HG02840 (cell line): Measurements from ENCODE around the gene DUSP12.
A peak's percentile ranks its signal among the peaks of the same experiment; 100 is the strongest.

ENCODE experiments used
- ATAC-seq: cut with Tn5 transposase; IDR thresholded peaks from one replicate; pipeline ENCODE4 v1.9.1; 2021; ENCODE audit warnings: mild to moderate bottlenecking, moderate library complexity, moderate number of reproducible peaks; ENCODE audit not compliant: unreplicated experiment, low FRiP score

Gene DUSP12

DNA sequence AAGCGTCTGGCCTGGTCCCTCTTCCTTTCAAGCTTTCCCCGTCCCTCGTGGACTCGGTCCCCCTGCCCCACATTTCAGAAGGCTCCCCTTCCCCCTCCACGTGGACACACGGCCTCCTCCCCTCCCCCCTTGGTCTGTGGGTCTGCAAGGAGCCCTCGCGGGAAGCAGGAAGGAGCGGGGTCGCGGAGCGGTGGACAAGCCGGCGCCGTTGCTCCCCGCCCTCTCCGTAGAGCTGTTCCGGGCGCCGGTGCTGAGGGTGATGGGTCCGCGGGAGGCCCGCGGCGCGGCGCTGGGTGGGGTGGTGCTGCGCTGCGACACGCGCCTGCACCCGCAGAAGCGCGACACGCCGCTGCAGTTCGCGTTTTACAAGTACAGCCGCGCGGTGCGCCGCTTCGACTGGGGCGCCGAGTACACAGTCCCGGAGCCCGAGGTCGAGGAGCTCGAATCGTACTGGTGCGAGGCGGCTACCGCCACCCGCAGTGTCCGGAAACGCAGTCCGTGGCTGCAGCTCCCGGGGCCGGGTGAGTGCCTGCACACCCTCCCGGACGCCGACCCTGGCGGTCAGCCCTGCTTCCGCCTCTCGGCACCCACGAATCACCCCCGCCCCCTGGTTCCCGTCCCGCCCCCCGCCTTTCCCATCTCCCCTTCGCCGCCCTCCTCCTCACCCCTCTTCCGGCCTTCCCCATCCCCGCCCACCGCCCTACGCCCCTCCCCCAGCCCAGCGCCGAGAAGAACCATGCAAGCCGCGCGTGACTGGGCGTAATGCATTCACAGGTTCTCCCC is 22.9 kb upstream of the DUSP12 start:
- peak; percentile 45 for ATAC-seq

DNA sequence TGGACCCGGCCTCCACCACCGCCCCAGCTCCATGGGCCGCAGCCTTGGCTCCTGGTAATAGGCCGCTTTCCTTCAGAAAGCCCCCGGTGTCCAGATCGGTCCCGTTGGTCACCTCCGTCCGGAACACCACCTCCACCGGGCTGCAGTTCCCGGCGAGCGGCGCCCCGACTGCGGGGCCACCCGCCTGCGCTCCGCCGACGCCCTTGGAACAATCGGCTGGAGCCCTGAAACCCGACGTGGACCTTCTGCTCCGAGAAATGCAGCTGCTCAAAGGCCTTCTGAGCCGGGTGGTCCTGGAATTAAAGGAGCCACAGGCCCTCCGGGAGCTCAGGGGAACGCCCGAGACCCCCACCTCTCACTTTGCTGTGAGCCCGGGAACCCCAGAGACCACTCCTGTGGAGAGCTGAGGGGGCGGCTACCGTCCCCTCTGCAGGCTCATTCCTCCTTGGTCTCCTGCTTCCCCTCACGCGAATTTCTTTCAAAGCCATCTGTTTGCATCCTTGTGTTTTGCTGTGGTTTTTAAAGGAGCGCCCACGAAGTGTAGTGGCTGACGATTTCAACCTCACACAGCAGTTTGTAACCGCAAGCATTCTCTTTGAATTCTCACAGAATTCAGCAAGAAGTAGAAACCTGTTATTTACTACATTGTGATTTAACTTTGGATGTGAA is 22.2 kb upstream of the DUSP12 start:
- ATAC-seq = peak; percentile 15

DNA sequence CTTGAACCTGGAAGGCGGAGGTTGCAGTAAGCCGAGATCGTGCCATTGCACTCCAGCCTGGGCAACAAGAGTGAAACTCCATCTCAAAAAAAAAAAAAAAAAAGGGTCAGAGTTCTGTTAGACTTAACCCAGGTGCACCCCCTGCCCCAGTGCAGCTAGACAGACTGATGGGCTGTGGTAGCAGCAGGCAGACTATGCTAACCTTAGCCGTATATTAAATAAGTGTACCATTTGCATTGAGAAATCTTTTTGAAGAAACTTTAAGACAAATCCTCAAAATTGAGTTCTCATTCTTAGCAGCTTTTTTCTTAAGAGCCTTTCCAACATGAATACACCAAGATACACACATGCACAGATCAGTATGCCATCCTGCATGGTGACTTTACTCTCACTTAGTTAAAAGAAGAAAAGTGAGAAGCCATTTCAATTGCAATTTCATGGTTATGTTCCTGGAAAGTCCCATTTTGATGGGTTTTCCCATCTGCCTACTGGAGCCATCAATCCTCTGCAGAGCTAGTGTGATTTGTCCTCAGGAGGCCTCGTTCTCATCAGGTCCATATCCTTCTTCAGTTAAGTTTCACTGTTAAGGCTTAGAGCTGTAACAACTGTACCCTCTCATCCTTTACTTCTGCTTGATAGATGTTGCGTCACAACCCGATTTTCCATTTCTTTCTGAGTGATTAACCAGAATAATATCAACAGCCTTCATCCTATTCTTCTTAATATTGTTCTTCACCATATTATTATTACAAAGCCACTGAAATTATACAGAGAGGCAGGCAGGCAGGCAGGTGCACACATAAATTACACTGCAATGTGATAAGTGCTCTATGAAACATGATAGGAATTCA is 21.0 kb upstream of the DUSP12 start:
- no peak for ATAC-seq

GRCh38 chr1:161730050-161730564 is 19.5 kb upstream of the DUSP12 start:
- no peak for ATAC-seq

GRCh38 chr1:161731241-161731640 is 18.3 kb upstream of the DUSP12 start:
- no peak for ATAC-seq

DNA sequence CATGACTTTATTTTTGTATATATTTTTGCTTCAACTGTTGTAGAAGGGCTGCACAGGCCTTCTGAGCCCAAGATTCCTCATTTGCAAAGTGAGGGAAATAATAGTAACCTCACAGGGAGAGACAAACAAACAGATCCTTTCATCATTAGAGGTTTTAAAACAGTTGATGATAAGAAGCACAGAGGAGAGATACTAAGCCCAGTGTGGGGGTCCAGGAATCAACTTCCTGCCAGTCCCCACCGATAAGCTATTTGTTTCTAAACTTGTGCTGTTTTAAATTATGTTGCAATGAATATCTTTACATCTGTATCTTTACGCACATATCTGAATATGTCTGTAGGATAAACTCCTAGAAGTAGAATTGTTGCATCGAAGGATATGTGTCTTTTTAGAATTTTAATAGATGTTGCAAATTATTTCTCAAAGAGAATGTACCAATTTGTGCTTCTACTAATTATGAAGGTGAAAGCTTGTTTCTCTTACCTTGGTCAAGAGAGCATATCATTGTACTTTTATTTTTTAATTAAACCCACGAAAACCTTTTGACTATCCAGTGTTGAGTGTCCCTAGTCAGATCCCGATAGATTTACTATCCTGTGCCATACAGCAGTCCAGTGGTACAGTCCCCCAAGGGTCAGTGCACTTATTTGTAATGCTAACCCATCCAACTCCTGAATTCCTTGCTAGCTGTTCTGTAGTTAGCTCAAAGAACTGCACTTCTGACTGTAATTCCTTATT is 17.4 kb upstream of the DUSP12 start:
- ATAC-seq = no peak

DNA sequence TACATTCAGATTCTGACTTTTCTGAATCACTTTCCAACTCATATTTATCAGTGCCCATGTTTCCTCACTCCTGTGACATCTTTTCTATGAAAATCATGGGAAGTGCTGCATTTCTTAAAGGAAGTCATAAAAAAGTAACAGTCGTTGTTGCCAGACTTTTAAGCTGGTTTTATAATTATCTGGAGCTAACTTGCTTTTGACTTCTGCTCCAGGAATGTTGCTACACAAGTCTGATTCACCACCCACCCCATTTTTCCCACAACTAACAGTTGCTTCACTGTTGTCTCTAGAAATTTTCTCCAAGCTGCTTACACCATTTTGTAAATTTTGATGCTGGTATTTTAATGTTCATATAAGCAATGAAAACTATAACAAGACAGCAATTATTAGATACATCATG is 16.1 kb upstream of the DUSP12 start:
- no peak for ATAC-seq

- no peak for ATAC-seq
Observed at GRCh38 chr1:161735837-161736236, 13.7 kb upstream of the DUSP12 start.

- ATAC-seq = no peak
Observed at GRCh38 chr1:161736335-161736969, 13.1 kb upstream of the DUSP12 start.

GRCh38 chr1:161737625-161738024 is 12.0 kb upstream of the DUSP12 start:
- ATAC-seq = no peak

DNA sequence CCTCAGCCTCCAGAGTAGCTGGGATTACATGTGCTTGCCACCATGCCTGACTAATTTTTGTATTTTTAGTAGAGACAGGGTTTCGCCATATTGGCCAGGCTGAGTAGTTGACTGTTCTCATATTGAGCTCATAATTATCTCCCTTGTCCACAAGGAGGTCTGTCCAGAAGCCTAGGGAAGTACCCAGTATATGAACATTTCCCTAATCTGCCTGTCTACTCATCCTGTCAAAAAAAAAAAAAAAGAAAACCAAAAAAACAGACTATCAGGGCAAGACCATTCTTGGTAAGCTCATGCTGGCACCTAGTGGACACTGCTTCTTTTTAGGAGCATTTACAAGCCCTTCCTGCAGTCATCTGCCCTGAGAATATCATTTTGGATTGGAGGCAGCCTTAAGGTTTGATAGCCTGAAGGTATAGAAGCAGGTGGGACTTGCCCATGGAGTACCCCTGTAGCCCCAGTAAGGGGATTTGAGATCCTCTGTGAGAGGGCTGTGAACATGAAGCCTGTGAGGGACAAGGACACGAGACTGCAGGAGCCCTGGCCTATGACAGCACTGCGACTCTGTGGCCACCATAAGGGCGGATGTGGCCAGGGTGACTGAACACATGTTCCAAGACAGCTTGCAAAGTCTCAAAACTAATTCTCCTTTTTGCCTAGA is 10.8 kb upstream of the DUSP12 start:
- peak; percentile 58 for ATAC-seq

DNA sequence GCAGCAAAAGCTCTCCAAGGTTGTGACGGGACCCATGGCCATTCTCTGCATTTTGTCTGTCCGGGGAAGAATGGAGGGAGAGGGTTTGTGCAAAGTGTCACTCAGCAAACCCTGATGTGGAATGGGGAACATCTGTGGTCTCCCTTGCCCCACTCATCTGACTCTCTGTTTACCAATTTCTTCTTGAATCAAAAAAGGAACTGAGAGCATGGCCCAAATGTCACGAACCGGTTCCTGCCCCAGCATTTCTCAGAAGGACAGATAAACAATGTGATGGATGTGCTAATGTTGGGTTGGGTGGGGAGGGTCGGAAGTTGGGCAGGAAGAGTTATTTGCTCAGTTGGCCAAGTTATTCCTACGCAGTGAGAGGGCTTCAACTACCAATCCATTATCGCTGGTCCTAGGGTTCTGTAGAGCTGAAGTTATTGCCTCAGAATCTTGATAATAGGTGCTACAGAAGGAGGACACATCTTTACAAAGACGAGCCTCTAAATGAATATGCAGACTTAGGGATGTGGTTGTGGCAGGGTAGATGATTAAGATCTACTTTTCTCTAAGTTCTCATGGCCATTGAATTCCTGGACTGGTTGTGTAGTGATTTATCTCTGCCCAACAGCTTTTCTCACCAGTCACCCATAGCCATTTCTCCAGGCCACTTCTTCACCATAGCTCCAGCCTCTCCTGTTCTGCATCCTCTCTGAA is 9.6 kb upstream of the DUSP12 start:
- no peak for ATAC-seq

GRCh38 chr1:161740921-161741320 is 8.7 kb upstream of the DUSP12 start:
- ATAC-seq = no peak

GRCh38 chr1:161743231-161743630 is 6.4 kb upstream of the DUSP12 start:
- no peak for ATAC-seq

GRCh38 chr1:161747801-161748200 is 1.8 kb upstream of the DUSP12 start:
- no peak for ATAC-seq

DNA sequence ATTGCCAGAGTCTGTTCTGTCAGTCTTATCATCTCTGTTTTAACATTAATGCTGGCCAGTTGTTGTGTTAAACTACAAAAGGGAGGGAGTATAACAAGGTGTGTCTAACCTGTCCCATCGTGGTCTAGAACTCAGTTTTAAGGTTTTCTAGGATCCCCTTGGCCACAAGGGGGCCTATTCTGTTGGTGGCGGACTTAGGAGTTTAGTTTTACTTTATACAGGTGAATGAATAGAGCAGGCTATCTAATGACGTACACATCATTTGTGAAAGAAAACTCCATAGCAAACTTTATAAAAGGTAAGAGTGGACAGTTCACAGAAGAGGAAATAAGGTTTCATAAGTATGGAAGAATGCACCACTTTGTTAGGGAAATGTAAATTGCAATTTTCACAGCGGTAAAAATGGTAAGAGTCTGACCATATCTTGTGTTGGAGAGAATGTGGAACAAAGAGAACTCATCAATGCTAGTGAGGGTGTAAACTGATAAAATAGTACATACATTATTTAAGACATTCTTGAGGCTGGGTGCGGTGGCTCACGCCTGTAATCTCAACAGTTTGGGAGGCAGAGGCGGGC is 14.0 kb downstream of the DUSP12 start:
- no peak for ATAC-seq

- no peak for ATAC-seq
Observed at GRCh38 chr1:161766102-161766981, 16.8 kb downstream of the DUSP12 start, which contains the start of gene ATF6. Gene ATF6 (plus strand): TSS chr1:161766320. CDS start chr1:161766361, 41 bp downstream.
